NCI-H2107 (cell line): ENCODE data around the gene ZWINT.
A peak's percentile ranks its signal among the peaks of the same experiment; 100 is the strongest.

Experiments
- DNase-seq: peaks from one replicate; lab custom pipeline; 2025; lab: John Stamatoyannopoulos, UW

ZWINT gene

GRCh38 chr10:56360967-56361612 is at the start of gene ZWINT:
TSS of gene ZWINT (minus strand) at chr10:56361259. CDS start at chr10:56361236, 23 bp downstream.
- DNase-seq = peak; percentile 46

- DNase-seq = no peak
Measured at GRCh38 chr10:56383806-56384205, 22.7 kb upstream of the ZWINT start.

GRCh38 chr10:56370217-56371113 is 9.4 kb upstream of the ZWINT start:
- no peak for DNase-seq

GRCh38 chr10:56360583-56360966 is 484 bp downstream of the ZWINT start:
- no peak for DNase-seq

GRCh38 chr10:56359837-56360236 is 1.2 kb downstream of the ZWINT start:
- no peak for DNase-seq

GRCh38 chr10:56357018-56357417 is 4.0 kb downstream of the ZWINT start:
- DNase-seq = no peak

- DNase-seq = no peak
Measured at GRCh38 chr10:56351909-56352630, 9.0 kb downstream of the ZWINT start.

GRCh38 chr10:56349611-56350010 is 11.4 kb downstream of the ZWINT start:
- DNase-seq = no peak

GRCh38 chr10:56348101-56348500 is 13.0 kb downstream of the ZWINT start:
- no peak for DNase-seq

- DNase-seq = no peak
Measured at GRCh38 chr10:56346845-56347415, 14.1 kb downstream of the ZWINT start.

GRCh38 chr10:56341612-56342011 is 19.4 kb downstream of the ZWINT start:
- no peak for DNase-seq

- DNase-seq = no peak
Measured at GRCh38 chr10:56329961-56330360, 31.1 kb downstream of the ZWINT start.

GRCh38 chr10:56327118-56327517 is 33.9 kb downstream of the ZWINT start:
- DNase-seq = no peak

GRCh38 chr10:56319386-56319785 is 41.7 kb downstream of the ZWINT start:
- DNase-seq = no peak

GRCh38 chr10:56318816-56319215 is 42.2 kb downstream of the ZWINT start:
- no peak for DNase-seq

- no peak for DNase-seq
Measured at GRCh38 chr10:56317603-56318002, 43.5 kb downstream of the ZWINT start.

GRCh38 chr10:56316603-56317002 is 44.5 kb downstream of the ZWINT start:
- no peak for DNase-seq
